Measurements from ENCODE around the gene ZBTB16.

The ZBTB16 gene

DNA sequence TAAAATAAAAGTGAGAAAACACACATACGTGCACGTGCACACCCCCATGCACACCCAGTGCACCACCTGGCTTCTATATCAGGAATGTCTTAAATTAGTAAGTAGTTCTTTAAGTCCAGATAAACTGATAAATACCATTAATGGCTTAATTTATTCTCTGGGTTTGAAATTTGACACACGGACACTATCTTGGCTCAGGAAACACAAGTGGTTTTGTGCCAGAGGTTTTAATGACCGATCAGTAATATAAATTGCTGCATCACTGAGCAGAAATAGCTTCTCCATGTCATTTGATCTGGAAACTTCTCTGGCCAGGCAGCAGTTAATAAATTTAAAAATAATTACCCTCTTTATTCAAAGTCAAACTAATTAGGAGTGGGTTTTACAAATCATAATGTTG, 135.2 kb downstream of the ZBTB16 start:
- no peak for DNase-seq

DNA sequence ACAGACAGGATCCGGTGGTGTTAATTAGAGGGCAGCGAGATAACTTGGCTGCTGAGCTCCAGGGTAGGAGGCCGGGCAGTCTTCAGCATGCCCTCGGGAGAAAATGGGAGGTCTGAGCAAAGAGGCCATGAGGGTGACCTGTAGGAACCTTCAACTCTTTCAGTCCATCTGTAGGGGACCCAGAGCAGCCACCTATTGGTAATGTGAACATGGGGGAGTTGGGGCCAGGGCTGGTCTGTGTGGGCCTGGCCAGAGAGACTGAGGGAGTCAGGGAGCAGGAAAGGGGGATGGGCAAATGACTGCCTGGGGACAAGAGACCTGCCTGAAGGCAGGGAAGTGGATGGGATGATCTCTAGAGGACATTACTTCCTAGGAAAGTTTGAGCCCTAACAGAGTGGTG, 135.6 kb downstream of the ZBTB16 start:
- DNase-seq, result no peak

DNA sequence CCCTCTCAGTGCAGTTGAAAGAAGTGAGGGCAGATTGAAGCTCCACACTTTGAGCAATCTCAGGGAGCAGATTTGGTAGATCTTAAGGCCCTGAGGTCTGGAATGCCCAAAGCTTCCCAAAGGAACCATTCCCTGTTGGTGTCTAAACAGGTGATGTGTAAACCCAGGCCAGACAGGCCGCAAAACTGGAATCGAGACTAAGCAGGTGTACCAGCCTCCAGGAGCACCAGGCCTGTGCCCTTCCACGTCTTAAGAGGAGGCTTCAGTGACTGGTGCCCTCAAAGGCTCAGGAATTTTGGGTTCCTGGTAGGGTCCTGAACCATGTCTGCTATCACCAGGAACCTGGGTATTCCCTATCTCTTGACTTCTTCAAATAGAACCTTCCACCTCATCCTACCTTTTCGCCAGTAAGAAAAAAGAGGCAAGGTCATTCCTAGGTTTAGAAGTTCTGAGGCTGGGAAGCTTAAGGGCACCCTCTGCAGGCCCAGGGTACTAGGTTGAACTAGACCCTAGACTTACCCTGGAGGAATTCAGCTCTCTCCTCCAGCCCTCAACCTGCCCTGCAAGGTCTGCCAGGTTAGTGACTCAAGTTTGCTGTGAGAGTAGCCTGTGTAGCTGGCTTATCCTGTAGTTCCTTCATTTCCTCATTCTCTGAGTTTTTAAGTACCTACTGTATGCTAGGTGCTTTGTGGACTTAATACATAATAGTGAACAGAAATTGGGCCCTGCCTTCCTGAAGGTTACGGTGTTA, 136.6 kb downstream of the ZBTB16 start:
- DNase-seq, result no peak

DNA sequence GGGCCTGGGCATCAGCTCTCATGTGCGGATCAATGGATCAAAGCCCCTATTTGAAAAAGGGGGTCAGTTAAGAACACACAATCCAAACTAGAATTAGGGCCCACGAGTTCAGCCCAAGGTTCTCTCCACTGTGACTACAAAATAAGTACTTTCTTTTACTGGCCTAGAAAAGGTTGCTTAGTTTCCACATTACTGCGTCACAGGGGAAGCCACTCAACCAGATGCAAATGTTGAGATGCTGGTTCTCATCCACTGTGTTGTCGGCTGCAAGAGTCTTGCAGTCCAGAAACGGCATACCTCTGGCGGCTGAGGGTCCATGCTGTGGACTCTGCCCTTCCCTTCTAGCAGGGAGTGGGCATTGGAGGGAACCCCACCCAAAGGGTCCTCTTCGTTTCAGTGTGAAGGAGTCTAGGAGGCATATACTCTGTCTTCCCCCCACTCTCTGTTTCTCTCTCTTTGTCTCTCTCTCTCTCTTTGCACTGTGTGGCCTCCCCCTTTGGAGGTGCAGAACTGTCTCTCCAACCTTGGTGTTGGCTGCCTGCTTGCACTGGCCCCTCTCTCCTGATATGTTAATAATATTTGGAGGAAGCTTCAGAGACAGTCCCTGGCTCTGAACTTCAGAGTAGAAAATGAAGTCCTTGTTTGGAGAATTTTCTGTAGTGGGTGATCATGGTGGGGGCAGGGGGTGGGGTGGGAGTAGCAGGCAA, 137.6 kb downstream of the ZBTB16 start:
- DNase-seq, result no peak

DNA sequence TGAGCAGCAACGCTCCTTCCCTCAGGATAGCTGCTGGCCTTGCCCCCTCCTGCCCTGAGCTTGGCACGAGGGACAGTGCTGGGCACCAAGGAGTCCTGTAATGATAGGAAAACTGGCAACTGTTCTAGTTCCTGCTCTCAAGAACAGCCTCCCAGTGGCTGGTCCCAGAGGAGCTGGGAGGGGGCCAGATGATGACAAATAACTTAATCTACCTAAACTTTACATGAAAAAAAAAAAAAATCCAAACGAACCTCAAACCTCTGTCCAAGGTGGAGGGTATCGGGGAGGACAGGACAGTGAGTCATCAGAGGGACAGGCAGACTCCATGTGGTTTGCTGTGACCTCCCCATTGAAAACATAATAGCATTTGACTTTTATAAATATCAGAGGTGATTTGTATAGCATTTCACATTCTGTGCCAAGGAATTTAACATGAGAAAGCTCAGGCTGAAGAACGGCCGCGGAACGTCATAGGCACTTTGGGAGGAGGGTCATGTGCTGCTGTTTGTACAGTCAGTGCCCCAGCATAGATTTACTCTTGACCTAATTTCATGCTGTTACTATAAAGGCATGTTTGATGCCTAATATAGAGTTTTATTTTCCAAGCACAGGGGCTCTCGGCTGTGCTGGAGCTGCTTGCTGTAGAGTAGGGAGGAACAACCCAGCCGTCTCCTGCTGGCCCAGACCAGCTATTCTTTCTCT, 138.4 kb downstream of the ZBTB16 start:
- no peak for DNase-seq

DNA sequence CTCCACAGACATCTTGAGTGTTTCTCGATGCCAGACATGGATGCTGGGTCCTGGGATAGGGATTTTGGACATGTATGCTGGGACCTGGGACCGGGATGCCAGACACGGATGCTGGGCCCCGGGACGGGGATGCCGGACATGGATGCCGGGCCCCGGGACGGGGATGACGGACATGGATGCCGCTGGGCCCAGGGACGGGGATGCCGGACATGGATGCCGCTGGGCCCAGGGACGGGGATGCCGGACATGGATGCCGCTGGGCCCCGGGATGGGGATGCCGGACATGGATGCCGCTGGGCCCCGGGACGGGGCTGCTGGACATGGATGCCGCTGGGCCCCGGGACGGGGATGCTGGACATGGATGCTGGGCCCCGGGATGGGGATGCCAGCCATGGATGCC, 139.5 kb downstream of the ZBTB16 start:
- DNase-seq, result no peak

DNA sequence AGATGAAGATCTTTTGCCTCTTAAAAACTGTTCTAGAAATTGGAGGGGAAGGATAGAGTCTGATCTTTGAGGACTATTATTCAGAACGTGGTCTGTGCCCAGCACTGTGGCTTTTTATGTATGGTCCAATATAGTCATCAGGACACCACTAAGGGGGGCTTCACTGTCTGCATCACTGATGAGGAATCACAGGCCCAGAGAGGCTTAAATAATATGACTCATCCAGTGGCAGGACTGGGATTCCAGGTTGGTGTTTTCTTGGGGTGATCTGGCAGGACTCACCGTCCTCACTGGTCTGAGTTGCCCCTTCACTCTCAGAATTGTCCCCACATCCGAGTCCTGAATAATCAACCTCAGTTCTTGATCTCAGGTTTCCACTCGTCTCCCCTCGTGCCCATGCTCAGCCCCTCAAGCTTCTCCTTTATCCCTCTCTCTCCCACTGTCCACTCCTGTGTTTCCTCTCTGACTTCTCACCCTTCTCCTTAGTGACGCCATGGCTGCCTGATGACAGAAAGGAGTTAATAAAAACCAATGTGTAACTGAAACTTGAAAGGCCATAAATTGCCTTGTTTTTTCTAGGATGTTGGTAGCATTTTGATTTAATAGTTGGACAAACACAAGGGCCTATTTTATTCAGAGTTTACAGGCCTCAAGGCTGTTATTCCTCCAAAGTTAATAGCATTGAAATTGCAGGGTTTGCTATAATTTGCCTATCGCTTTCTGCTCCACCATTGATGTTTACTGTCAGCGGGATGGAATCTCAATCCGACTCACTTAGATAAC, 141.0 kb downstream of the ZBTB16 start:
- DNase-seq, result no peak

DNA sequence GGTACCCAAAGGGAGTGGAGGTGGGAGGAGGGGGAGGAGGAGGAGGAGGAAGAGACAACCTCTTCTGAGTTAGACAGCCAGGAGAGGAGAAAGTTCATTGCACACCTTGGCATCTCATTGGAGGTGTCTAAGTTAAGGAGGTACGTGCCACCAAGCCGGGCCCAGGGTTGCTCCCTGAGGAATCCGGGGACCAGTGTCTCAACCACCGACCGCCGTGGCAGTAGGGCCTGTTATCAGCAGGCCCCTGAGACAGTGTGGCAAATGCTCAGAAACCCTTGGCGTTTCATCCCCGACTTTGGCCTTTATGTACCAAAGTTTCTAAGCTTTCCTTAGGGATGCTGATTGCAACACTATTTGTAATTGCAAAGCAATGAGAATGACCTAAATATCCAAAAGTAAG, 141.7 kb downstream of the ZBTB16 start:
- DNase-seq, result no peak

DNA sequence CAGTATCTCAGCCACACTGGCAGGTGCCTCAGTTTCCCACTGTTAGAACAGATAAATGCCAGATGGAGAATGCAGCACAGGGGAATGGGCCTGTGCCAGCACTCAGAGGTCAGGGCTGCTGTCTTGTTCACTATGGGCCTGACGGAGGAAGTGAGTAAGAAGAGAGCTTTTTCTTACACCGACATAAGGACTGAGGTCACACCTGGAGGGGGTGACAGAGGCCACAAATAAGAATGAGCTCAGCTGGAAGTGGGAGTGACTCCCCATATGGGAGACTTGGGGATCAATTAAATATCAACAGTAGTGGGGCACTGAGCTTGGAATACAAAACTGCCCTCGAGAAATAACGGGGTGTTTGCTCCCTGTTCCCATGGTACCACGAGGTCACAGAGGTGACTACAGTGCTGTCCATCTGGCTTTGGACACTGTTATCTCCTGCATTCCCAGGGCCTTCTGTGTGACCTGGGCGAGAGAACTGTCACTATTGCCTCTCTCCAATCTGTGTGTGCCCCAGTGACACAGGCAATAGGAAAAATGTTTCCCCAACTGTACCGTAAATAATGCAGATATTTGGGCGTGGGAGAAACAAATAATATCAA, 142.6 kb downstream of the ZBTB16 start:
- no peak for DNase-seq

DNA sequence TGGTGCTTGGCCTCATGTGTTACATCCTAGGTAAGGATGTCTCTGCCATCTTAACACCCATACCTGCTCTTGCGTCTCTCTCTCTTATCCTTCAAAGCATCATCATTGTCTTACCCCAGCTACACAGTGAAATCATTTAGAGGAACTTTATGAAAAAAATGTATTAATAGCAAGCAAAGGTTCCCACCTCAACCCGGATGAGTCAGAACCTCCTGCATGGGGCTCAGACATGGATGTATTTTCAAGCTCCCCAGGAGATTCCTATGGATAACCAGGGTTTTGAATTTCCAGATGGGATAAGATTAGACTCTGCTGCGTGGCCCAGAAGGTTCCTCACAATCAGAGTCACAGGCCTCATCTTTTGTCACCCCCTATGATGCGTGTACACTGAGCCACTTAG, 147.6 kb downstream of the ZBTB16 start:
- no peak for DNase-seq

DNA sequence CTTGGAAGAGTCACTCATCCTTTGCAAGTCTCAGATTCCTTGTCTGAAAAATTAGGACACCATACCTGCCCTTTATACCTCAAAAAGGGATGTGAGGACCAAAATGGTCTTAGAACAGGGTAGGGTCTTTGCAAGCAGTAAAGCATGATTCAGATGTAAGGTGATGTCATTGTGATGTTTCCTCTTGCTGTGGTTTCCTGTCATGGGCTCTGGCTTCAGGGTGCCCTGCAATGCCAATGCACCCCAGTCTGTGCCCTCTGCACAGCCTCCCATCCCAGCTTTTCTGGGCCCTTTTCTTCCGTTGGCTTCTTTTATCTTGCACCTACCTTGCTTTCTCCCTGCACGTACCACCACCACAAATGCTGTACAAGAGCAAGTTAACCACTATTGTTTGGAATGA, 148.9 kb downstream of the ZBTB16 start:
- DNase-seq, result no peak

DNA sequence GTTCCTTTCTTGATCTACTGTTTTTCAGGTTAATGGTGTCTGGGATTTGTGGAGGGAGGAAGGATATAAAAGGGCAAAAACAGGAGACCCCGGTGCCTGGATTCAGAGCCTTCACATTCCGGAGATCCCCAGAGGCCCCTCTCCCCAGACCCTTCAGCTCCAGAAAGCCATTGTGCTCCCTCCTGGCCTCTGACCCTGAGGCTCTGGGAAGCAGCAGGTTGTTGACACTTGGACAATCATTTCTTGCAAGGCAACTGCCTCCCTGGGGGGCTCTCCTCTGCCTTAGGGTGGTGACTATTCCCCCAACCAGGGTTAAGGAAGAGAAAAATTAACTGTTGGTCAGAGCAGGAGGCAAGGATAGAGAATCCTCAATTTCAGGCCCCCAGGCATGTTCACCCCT, 149.8 kb downstream of the ZBTB16 start:
- DNase-seq, result no peak

DNA sequence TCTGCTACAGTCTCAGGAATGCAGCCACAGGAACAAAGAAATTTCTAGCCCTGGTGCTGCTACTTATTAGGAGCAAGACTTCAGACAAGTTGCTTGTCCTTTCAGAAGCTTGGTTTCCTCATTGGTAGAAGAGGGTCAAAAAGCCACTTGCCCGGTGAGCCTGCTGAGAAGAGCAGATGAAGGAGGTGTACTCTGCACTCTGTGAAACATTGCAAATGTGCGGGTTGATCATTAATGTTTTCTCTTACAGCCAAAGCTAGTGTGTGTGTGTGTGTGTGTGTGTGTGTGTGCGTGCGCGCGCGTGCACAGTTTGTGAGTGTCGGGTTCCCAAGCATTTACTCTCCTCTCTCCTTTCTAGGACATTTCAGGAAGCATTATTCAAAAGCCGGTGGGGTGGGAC, 150.4 kb downstream of the ZBTB16 start:
- no peak for DNase-seq

DNA sequence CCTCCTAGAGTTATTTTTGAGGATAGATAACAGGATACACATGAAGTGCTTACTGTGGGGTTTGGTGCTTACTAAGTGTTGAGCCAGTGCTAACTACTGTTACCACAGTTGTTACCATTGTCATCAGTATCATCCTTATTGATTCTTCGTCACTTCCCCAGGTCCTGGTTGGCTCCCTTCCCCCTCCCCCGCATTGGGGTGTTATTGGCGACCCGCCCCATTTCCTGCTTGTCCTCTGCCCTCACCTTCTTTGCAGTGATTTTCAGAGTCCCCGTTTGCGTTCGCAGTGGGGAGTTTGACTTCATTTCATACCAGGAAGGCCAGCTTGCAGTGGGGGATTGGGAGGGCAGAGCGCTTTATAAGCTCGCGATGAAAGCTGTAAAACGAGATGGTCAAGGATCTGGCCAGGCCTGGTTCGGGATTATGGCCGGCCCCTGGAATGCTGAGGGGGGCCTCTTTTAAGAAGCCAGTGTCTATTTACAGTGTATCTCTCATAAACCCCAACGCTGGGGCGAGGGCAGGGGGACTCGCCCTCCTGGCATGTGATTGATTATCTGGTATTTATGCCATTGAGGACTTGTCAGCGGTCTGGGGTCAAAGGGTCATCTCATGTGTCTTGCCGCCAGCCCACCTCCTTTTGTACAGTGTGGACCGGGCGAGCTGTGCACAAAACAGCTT, 152.1 kb downstream of the ZBTB16 start:
- DNase-seq, result no peak

DNA sequence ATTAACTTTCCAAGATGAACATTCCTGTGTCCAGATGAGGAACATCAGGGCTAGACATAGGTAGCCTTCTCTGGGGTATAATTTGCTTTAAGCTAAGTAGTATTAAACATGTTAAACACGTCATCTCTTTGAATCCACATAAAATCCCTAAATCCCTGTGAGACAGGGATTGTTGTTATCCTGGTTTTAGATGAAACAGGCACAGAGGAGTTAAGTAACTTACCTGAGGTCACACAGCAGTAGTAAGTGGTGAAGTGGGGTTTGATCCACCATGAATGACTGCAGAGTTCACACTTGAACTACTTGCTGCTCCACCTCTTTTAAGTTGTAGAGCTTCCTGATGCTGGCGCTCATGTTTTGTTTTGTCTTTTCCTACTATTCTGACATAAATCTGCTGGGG, 154.1 kb downstream of the ZBTB16 start:
- no peak for DNase-seq

DNA sequence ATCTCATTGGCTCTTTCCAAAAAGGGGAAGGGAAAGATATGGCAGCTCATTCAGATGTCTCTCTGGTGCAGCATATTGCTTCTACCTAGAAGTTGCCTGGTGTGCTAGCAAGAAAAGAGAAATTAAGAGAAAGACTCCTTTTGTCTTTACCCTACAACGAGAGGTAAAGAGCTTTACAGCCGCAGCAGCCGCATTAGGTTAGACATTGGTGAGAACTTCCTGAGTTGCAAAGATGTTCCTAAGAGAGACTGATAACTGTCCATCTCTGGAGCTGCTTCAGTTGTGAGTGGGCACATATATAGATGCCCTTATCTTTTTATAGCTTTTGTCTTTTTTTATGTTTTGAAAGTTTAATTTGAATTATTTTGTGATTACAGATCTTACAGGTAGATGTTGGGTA, 155.9 kb downstream of the ZBTB16 start:
- no peak for DNase-seq

DNA sequence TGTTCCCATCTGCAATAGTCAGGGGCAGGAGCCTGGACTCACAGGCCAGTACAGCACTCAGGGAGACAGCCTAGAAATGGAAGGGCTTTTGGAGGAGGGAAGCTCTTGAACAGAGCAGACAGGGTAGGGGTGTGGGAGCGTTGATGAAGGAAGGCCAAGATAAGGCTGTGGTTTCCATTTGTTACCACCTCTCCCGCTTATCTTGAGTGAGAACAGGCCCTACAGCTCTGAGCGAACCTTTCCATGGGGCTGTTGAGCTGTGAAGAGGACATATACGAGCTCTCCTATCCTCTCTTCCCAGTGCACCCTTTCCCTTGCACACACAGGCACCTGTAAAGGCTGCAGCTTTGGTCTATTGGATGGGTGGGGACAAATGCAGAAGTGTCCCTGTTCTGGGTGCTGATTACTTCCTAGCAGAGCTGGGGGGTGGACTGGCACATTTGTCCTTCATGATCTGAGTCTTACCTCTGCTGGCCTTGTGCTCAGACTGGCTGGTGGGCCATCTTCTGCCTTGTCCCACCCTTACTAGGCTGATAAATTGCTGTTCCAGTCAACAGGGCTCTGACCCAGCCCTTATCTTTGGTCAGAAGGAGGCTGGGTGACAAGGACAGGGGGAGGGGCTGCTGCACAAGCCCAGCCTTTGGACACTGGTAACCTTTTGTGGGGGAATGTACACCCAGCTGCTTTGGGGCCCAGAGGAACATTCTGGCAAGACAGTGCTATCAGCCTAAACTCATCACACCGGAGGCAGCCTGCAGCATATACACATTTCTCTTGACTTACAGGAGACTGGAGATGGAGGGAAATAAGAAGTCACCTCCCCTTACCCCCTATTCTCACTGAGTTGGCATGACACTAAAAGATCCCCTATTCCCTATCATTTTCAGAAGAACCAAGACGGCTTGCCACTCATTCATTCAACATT, 156.6 kb downstream of the ZBTB16 start:
- no peak for DNase-seq

DNA sequence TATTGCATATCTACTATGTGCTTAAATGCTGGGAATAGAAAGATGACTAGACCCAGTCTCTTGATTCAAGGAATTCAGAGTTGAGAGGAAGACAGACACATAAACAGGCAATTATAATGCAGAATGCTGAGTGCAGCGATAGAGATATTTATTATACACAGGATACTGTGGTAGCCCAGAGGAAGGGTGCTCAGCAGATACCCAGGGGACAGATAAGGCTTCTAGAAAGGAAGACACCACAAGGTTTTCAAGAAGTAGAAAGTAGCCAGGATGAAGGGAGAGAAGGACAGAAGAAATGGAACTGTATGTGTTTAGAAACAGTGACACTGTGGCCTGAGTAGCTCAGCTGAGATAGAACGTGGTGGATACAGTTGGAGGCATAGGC, 157.3 kb downstream of the ZBTB16 start:
- no peak for DNase-seq

DNA sequence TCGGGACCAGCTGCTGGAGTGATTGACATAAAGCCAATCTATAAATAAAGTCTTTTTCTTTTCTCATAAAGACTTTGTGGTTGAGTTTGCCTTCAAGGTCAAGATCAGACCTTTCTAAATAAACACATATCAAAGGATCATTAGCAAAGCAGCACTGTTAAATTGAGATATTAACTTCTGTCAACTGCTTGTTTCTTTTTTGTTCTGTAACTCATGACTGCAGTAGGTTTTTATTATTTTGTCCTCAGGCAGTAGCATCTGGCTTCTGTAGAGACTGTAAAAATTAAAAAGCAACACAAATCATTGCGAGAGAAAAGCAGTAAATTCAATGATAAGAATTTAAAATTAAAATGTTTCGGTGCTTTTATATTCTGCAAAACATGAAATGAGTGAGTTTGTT, 159.0 kb downstream of the ZBTB16 start:
- no peak for DNase-seq

DNA sequence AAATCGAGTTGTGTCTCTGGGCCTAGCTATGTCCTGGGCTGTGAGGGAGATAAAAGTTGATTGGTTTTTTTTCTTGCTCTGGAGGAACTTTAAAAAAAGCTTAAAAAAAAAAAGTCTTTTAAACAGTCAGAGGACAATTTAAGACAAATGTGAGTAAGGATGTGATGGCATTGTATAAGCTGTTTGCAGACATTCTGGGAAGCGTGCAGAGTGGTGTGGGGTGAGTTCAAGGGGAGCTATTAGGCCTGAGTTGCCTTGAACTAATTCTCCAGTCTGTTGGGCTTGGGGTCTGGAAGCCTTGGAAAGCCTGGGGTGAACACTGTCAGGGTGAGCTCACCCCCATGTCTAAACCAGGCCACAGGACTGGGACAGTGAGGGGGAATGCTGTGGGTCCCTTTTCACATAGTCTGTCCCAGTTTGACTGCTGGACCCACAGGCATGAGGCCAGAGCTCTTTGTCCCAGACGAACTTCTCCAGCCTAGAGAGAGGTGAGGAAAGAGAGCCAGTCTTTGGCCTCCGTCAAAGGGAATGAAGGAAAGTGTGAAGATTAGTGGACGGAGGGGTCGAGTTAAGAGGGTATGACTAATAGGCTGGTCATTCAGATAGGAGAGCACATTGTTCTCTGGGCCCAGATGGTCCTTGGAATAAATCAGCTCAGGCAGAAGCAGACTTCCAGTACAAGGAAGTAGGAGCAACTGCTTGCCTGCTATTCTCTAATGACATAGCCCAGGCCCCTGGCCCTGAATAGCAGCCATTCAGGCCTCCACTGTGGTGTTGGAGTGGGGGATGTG, 160.2 kb downstream of the ZBTB16 start:
- no peak for DNase-seq
